ENCODE data around the gene PPM1L. TPM values are rescaled to one million over a fixed set of nuclear protein-coding genes. Genes with fewer than 3 reads are reported as not detected.

Gene PPM1L
- polyA plus RNA-seq, 1 donor (not counting 4 experiments of a cell fraction or from before 2014, with no cell fraction given), result 0.58 TPM

GRCh38 chr3:160885791-160886286 is 129.8 kb downstream of the PPM1L start:
- no peak overlapping the region for H3K27ac ChIP-seq (ENCODE audit: control insufficient read depth, insufficient read depth, low read length)
- H3K36me3 ChIP-seq (ENCODE audit: control insufficient read depth in 2 of 2, extremely low read depth in 1 of 2, insufficient read depth in 2 of 2, low read length in 2 of 2), result no peaks in the 10 kb centered on the region
- H3K9ac ChIP-seq (ENCODE audit: control insufficient read depth, extremely low read depth, insufficient read depth, low read length), result no peak overlapping the region
- no peaks in the 10 kb centered on the region for H3K79me2 ChIP-seq (ENCODE audit: control insufficient read depth, insufficient read depth, low read length)
- no peaks in the 10 kb centered on the region for H4K20me1 ChIP-seq (ENCODE audit: control insufficient read depth, extremely low read depth, insufficient read depth, low read length)
- H3K4me1 ChIP-seq (ENCODE audit: control insufficient read depth, extremely low read depth, insufficient read depth, low read length), result no peaks in the 10 kb centered on the region
- dilution Hi-C loops (cut with MboI; ENCODE audit: extremely low pct_ligation_motif_present, low sequenced_read_pairs), result no loop called here
- DNase-seq (ENCODE audit: low read depth, low spot score), result no peak
- H2AFZ ChIP-seq (ENCODE audit: control insufficient read depth, low read length), result no peak overlapping the region
- FAIRE-seq, result no peak
- no peak overlapping the region for H3K4me3 ChIP-seq (ENCODE audit: control insufficient read depth in 2 of 3, extremely low read depth in 1 of 3, insufficient read depth in 2 of 3, low read depth in 1 of 3, low read length in 3 of 3)
- TF ChIP-seq CTCF (optimal IDR thresholded peaks at IDR 0.05 in 1 of 3, IDR thresholded peaks at IDR 0.05 in 1 of 3, conservative IDR thresholded peaks at IDR 0.05 in 1 of 3; ENCODE audit: extremely low read depth in 1 of 3, insufficient read depth in 2 of 3, low read length in 3 of 3) (no peak), EZH2 (IDR thresholded peaks at IDR 0.05; ENCODE audit: low read length) (no peak)
- no peaks in the 10 kb centered on the region for H3K27me3 ChIP-seq (ENCODE audit: control insufficient read depth, extremely low read depth, insufficient read depth, low read length)
- no peak overlapping the region for H3K4me2 ChIP-seq (ENCODE audit: control insufficient read depth, extremely low read depth, insufficient read depth, low read depth, low read length)
- no peaks in the 10 kb centered on the region for H3K9me3 ChIP-seq (ENCODE audit: control insufficient read depth, low read depth, low read length)
- H3K9me1 ChIP-seq (ENCODE audit: control insufficient read depth, extremely low read depth, insufficient read depth, low read length), result no peaks in the 10 kb centered on the region

- dilution Hi-C loops (cut with MboI; ENCODE audit: extremely low pct_ligation_motif_present, low sequenced_read_pairs), result no loop called here
- Histone ChIP-seq H3K27ac (ENCODE audit: control insufficient read depth, insufficient read depth, low read length) (no peak overlapping the region), H2AFZ (ENCODE audit: control insufficient read depth, low read length) (no peak overlapping the region), H3K4me2 (ENCODE audit: control insufficient read depth, extremely low read depth, insufficient read depth, low read depth, low read length) (no peak overlapping the region), H3K9me1 (ENCODE audit: control insufficient read depth, extremely low read depth, insufficient read depth, low read length) (no peaks in the 10 kb centered on the region), H3K79me2 (ENCODE audit: control insufficient read depth, insufficient read depth, low read length) (no peaks in the 10 kb centered on the region), H4K20me1 (ENCODE audit: control insufficient read depth, extremely low read depth, insufficient read depth, low read length) (no peaks in the 10 kb centered on the region), H3K9me3 (ENCODE audit: control insufficient read depth, low read depth, low read length) (no peaks in the 10 kb centered on the region), H3K4me3 (ENCODE audit: control insufficient read depth in 2 of 3, extremely low read depth in 1 of 3, insufficient read depth in 2 of 3, low read depth in 1 of 3, low read length in 3 of 3) (no peak overlapping the region), H3K36me3 (ENCODE audit: control insufficient read depth in 2 of 2, extremely low read depth in 1 of 2, insufficient read depth in 2 of 2, low read length in 2 of 2) (no peaks in the 10 kb centered on the region), H3K9ac (ENCODE audit: control insufficient read depth, extremely low read depth, insufficient read depth, low read length) (no peak overlapping the region), H3K27me3 (ENCODE audit: control insufficient read depth, extremely low read depth, insufficient read depth, low read length) (no peaks in the 10 kb centered on the region), H3K4me1 (ENCODE audit: control insufficient read depth, extremely low read depth, insufficient read depth, low read length) (no peaks in the 10 kb centered on the region)
- DNase-seq (ENCODE audit: low read depth, low spot score), result no peak
- TF ChIP-seq EZH2 (IDR thresholded peaks at IDR 0.05; ENCODE audit: low read length) (no peak), CTCF (optimal IDR thresholded peaks at IDR 0.05 in 1 of 3, IDR thresholded peaks at IDR 0.05 in 1 of 3, conservative IDR thresholded peaks at IDR 0.05 in 1 of 3; ENCODE audit: extremely low read depth in 1 of 3, insufficient read depth in 2 of 3, low read length in 3 of 3) (no peak)
- FAIRE-seq, result no peak
Observed at GRCh38 chr3:160886421-160886820, 130.4 kb downstream of the PPM1L start.

Data from keratinocyte (primary cell).